Endodermal cell (in vitro differentiated cells): ENCODE results near the gene CFAP107. TPM values are rescaled to one million over a fixed set of nuclear protein-coding genes. Genes with fewer than 3 reads are reported as not detected.

ENCODE experiments used
- DNase-seq: peaks from one replicate; pipeline ENCODE4 v3.0.0-alpha.2; 2017
- H3K27ac ChIP-seq: 2 replicates; pipeline ENCODE4 v1.5.1; 2013; ENCODE audit warnings: mild to moderate bottlenecking, low read depth, low read length, moderate library complexity
- H3K27me3 ChIP-seq: 2 replicates; pipeline ENCODE4 v1.6.1; 2013; ENCODE audit warnings: mild to moderate bottlenecking, low read length, moderate library complexity; ENCODE audit not compliant: insufficient read depth, control insufficient read depth, poor library complexity, severe bottlenecking
- H3K36me3 ChIP-seq: 2 replicates; pipeline ENCODE4 v1.7.0; 2013; ENCODE audit warnings: mild to moderate bottlenecking, low read length, moderate library complexity; ENCODE audit not compliant: control insufficient read depth, insufficient read depth
- H3K4me1 ChIP-seq: one replicate; pipeline ENCODE4 v1.7.0; 2013; ENCODE audit warnings: low read length; ENCODE audit not compliant: control insufficient read depth, insufficient read depth
- H3K4me3 ChIP-seq: 2 replicates; pipeline ENCODE4 v1.5.1; 2013; ENCODE audit warnings: mild to moderate bottlenecking, low read length, moderate library complexity
- H3K9ac ChIP-seq: 2 replicates; pipeline ENCODE4 v1.6.1; 2013; ENCODE audit warnings: mild to moderate bottlenecking, low read length, moderate library complexity; ENCODE audit not compliant: poor library complexity, severe bottlenecking; ENCODE audit errors: extremely low read depth
- H3K9me3 ChIP-seq: 2 replicates; pipeline ENCODE4 v1.6.1; 2013; ENCODE audit warnings: mild to moderate bottlenecking, low read length, moderate library complexity; ENCODE audit not compliant: control insufficient read depth
- H3K27ac Mint-ChIP-seq: 2 replicates; pipeline ENCODE4 v1.8.0; 2020; ENCODE audit warnings: mixed read lengths
- H3K27me3 Mint-ChIP-seq: 2 replicates; pipeline ENCODE4 v1.8.0; 2021; ENCODE audit warnings: mild to moderate bottlenecking, mixed read lengths; ENCODE audit not compliant: insufficient read depth
- H3K36me3 Mint-ChIP-seq: 2 replicates; pipeline ENCODE4 v1.8.0; 2020; ENCODE audit warnings: low read depth, mixed read lengths
- H3K4me1 Mint-ChIP-seq: 2 replicates; pipeline ENCODE4 v1.8.0; 2020; ENCODE audit warnings: mixed read lengths
- H3K4me3 Mint-ChIP-seq: 2 replicates; pipeline ENCODE4 v1.8.0; 2020; ENCODE audit warnings: mild to moderate bottlenecking, moderate library complexity, mixed read lengths
- H3K9me3 Mint-ChIP-seq: 2 replicates; pipeline ENCODE4 v1.8.0; 2020; ENCODE audit warnings: mild to moderate bottlenecking, mixed read lengths
- CTCF ChIP-seq: fragments of 200-600 bp; sonication (generic); conservative IDR thresholded peaks from 2 replicates; pipeline ENCODE4 v1.5.0; 2021; ENCODE audit warnings: antibody characterized with exemption, mild to moderate bottlenecking
- WGBS, 2 experiments: methylation state at CpG; one replicate each; pipeline versions ENCODE4 v1.1.5 to v1.1.7; 2013; ENCODE audit warnings: missing lambda C conversion rate in 2 of 2, mixed read lengths in 1 of 2; ENCODE audit not compliant: insufficient coverage in 1 of 2, insufficient read length in 1 of 2; 5-methylcytosine and 5-hydroxymethylcytosine counted together
- total RNA-seq, 2 donors: library from RNA; stranded (reverse); fragmentation: NEBNext Ultra II Directional in 1 of 2; extraction: Animal tissue kit (Norgen Biotek cat#: 25700) in 1 of 2; gene quantifications; 2 replicates in 1 of 2; 3 replicates in 1 of 2; pipeline ENCODE4 v1.2.1, GENCODE V29; 2021

CFAP107 gene
- total RNA-seq, 2 donors from 2014 or later = not detected

GRCh38 chr1:12769031-12769430, 23.0 kb downstream of the CFAP107 start:
- no peak overlapping the region for H3K4me3 Mint-ChIP-seq
- WGBS, 2 experiments = 75 to 83% methylated on average over 1 to 2 of the region's 2 CpGs
- Histone ChIP-seq H3K4me3 (no peak overlapping the region), H3K9me3 (no peaks in the 10 kb centered on the region), H3K9ac (no peak overlapping the region), H3K27me3 (no peaks in the 10 kb centered on the region), H3K36me3 (no peaks in the 10 kb centered on the region), H3K4me1 (no peaks in the 10 kb centered on the region), H3K27ac (no peak overlapping the region)
- no peaks in the 10 kb centered on the region for H3K9me3 Mint-ChIP-seq
- H3K27ac Mint-ChIP-seq = no peak overlapping the region
- peak; percentile 14 for DNase-seq
- no peaks in the 10 kb centered on the region for H3K4me1 Mint-ChIP-seq
- no peaks in the 10 kb centered on the region for H3K27me3 Mint-ChIP-seq
- TF ChIP-seq CTCF = no peak
- H3K36me3 Mint-ChIP-seq = no peaks in the 10 kb centered on the region

GRCh38 chr1:12769976-12770505, 24.0 kb downstream of the CFAP107 start:
- no peak for DNase-seq
- Histone ChIP-seq H3K4me3 (no peak overlapping the region), H3K9me3 (no peaks in the 10 kb centered on the region), H3K9ac (no peak overlapping the region), H3K27ac (no peak overlapping the region), H3K27me3 (no peaks in the 10 kb centered on the region), H3K4me1 (no peaks in the 10 kb centered on the region), H3K36me3 (no peaks in the 10 kb centered on the region)
- Mint-ChIP-seq H3K27ac (no peak overlapping the region), H3K36me3 (no peaks in the 10 kb centered on the region), H3K4me3 (no peak overlapping the region), H3K9me3 (no peaks in the 10 kb centered on the region), H3K4me1 (no peaks in the 10 kb centered on the region), H3K27me3 (peaks cover 2% of the 10 kb centered on the region)
- TF ChIP-seq CTCF = no peak
- WGBS, 2 experiments = 33 to 79% methylated on average over 1 to 7 of the region's 7 CpGs

- Mint-ChIP-seq H3K36me3 (no peaks in the 10 kb centered on the region), H3K9me3 (no peaks in the 10 kb centered on the region)
- WGBS, 2 experiments = 85 to 100% methylated on average over 1 to 2 of the region's 2 CpGs
These were observed 24.6 kb downstream of the CFAP107 start for GRCh38 chr1:12770620-12771019.

More at GRCh38 chr1:12770620-12771019, 24.6 kb downstream of the CFAP107 start:
- H3K27ac Mint-ChIP-seq = no peak overlapping the region
- H3K9me3 ChIP-seq = no peaks in the 10 kb centered on the region
- no peak for DNase-seq
- no peaks in the 10 kb centered on the region for H3K36me3 ChIP-seq
- H3K4me3 ChIP-seq = no peak overlapping the region
- H3K4me3 Mint-ChIP-seq = no peak overlapping the region
- no peaks in the 10 kb centered on the region for H3K4me1 Mint-ChIP-seq
- no peak for TF ChIP-seq CTCF
- H3K9ac ChIP-seq = no peak overlapping the region
- no peaks in the 10 kb centered on the region for H3K4me1 ChIP-seq
- H3K27ac ChIP-seq = no peak overlapping the region
- H3K27me3 ChIP-seq = no peaks in the 10 kb centered on the region
- peaks cover 3% of the 10 kb centered on the region for H3K27me3 Mint-ChIP-seq
